NCI-H446 (cell line): ENCODE measurements around the gene SLC5A1.
"Not testable (repeated sequence)": the region's sequence is repeated elsewhere in the genome, so short reads cannot be mapped to it uniquely, and the experiment has no call there.

Source experiments
- DNase-seq, 2 experiments: peaks; one replicate each; lab custom pipeline; 2025; lab: John Stamatoyannopoulos, UW

SLC5A1 gene

DNA sequence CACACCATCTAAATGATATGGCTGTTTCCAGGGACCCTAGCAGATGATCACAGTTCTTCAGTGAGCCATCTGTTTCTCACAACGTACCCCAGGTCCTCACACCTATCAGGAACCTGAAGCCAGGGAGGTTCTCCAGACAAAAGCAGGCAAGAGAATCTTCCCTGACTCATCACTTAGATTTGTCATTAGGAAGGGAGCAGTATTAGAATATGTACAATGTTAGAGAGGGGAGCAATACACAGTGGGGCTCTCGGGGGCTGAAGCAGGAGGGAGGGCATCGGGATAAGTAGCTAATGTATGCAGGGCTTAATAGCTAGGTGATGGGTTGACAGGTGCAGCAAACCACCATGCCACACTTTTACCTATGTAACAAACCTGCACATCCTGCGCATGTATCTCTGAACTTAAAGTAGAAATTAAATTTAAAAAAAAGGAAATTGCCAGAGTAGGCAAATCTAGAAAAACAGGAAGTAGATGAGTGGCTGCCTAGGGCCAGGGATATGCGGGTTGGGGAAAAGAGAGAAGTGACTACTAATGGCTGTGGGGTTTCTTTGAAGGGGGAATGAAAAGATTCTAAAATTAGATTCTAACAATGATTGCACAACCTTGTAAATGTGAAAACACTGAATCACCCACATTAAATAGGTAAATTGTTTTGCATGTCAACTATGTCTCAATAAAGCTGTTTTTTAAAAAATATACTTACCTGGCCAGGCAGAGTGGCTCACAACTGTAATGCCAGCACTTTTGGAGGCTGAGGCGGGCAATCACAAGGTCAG, 101.6 kb downstream of the SLC5A1 start:
- no peak for DNase-seq

DNA sequence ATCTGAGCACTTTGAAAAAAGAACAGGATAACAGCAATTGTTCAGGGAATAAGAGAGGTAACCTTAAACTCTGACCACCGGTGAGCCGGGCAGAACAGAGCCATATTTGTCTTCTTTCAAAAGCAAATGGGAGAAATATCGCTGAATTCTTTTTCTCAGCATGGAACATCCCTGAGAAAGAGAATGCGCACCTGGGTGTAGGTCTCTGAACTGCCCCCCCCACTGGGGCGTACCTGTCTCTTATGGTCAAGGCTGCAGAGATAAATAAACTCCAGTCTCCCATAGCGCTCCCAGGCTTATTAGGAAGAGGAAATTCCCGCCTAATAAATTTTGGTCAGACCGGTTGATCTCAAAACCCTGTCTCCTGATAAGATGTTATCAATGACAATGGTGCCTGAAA, 104.1 kb downstream of the SLC5A1 start:
- DNase-seq: not testable (repeated sequence)

DNA sequence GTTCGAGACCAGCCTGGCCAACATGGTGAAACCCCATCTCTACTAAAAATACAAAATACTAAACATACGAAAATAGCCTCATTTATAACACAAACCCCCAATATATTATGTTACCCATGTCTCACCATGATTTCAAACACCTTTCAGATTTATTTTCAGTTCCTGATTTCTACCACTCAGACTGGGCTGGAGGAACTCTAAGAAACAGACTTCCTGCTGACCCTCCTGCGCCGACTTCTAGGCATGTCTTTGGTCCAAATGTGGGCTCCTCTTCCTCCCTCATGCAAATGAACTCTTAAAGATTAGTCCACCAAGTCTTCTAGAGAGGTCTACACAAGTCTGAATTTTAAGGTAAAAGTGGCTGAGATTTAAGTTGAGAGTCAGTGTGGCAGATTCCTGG, 105.3 kb downstream of the SLC5A1 start:
- not testable (repeated sequence) for DNase-seq

DNA sequence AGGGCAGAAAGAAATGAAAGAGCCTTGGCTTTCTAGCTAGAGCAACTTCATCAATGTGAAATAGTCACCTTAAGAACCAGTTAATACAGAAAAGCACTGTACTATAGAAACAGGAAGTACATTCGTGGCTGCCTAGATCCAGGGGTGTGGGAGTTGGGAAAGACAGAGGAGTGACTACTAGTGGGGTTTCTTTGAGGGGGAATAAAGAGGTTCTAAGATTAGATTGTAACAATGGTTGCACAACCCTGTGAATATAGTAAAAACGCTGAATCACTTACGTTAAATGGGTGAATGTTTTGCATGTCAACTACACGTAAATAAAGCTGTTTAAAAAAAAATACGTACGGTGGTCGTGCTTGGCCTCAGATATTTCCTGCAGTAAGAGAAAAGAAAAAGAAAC, 107.6 kb downstream of the SLC5A1 start:
- DNase-seq: not testable (repeated sequence)

DNA sequence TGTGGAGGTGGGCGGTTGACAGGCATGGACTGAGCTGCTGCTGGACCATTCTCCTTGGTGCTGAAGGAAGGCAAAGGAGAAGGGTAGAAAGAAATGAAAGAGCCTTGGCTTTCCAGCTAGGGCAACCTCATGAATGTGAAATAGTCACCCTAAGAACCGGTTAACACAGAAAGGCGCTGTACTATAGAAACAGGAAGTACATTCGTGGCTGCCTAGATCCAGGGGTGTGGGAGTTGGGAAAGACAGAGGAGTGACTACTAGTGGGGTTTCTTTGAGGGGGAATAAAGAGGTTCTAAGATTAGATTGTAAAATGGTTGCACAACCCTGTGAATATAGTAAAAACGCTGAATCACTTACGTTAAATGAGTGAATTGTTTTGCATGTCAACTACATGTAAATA, 108.6 kb downstream of the SLC5A1 start:
- DNase-seq: not testable (repeated sequence)

DNA sequence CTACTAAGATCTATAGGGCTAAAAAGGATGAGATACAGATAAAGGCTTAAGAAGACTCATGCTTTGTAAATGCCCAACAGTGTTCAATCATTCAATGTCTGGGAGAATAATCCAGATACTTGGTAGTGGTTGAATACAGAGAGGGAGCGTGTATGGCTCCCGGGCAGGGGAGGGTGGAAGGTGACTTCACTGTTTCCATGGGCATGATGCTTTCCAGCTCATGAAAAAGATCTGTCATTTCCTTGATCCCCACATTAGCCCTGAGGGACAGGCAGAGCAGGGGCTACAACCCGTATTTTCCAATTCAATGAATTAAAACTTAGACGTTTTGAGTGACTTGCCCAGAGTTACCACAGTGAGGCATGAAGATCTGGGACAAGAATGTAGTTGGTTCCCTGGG, 111.7 kb downstream of the SLC5A1 start:
- DNase-seq: not testable (repeated sequence)

DNA sequence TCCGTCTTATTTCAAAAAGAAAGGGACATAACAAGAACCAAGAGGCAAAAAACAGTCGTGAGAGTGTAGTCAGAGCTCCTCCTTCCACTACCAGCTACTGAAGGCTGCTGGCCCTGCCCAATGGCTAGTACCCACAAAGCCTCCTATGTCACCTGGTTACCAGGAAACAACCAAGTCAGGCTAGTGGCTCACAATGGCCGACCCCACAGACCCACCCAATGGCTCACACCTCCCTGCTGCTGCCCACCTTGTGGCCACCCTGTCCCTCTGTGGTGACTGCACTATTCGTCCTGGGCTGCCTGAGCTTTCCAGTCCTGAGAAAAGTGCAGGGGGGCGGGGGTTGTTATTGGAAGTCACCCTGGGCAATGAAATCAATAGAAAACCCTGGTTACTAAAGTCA, 114.6 kb downstream of the SLC5A1 start:
- not testable (repeated sequence) for DNase-seq

DNA sequence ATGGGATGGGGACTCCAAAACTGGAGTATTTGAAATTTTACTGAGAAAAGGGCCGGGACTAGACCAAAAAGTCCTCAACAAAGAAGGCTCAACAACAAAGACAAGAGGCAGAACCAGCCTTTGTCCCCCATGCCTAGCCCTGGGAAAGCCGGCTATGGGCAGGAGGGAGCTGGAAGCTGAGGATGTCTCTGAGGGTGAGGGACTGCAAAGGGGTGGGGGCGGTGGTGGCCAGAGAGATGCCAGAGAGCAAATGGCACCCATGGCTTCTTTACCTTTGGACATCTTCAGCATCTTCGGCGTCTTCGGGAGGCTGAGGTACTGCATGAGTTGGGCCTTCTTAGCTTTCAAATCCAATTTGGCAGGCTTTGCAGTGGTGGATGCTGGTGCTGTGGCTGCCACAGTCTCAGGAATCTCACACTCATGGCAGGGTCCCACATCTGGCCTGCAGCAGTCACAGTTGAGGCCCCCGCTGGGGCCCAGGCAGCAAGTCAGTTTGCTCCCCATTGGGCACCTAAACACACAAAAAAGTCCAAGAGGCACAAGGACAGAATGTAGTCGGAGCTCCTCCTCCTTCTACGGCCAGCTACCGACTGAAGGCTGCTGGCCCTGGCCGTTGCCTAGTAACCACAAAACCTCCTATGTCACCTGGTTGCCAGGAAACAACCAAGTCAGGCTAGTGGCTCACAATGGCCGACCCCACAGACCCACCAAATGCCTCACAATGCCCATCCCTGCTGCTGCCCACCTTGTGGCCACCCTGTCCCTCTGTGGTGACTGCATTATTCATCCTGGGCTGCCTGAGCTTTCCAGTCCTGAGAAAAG, 115.9 kb downstream of the SLC5A1 start, which contains the start of gene C22orf42:
C22orf42 (minus strand) TSS at position 592 of the 822 bp plus-strand sequence; CDS start at position 504, 88 bp downstream.
- DNase-seq: no peak

DNA sequence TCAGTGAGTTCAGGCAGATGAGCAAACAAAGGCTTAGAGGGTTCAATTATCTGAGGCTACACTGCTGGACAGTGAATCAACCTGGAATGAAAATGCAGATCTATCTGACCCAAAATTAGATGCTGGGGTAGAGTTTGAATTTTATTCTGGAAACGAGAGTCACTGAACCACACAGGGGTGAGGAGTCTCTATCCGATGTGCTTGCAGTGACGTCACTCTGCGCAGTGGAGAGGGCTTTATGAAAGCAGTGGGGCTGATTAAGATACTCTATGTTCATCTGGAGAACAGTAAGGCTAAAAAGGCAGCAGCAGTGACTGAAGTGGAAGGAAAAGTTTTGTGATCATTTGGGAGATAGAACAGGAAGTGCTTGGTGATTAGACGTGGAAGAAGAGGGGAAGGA, 117.3 kb downstream of the SLC5A1 start:
- not testable (repeated sequence) for DNase-seq
